NT2/D1 (cell line): ENCODE measurements around the gene MPEG1.

Experiments used
- SUZ12 ChIP-seq: IDR thresholded peaks from 2 replicates; pipeline ENCODE4 v1.6.1; 2011; ENCODE audit not compliant: insufficient read length, insufficient read depth; ENCODE audit errors: extremely low read depth
- YY1 ChIP-seq: IDR thresholded peaks from 2 replicates; pipeline ENCODE4 v1.6.1; 2011; ENCODE audit not compliant: insufficient read length, insufficient read depth
- ZNF274 ChIP-seq: IDR thresholded peaks from 2 replicates; pipeline ENCODE4 v1.6.1; 2011; ENCODE audit warnings: mild to moderate bottlenecking, low read depth, low read length

DNA sequence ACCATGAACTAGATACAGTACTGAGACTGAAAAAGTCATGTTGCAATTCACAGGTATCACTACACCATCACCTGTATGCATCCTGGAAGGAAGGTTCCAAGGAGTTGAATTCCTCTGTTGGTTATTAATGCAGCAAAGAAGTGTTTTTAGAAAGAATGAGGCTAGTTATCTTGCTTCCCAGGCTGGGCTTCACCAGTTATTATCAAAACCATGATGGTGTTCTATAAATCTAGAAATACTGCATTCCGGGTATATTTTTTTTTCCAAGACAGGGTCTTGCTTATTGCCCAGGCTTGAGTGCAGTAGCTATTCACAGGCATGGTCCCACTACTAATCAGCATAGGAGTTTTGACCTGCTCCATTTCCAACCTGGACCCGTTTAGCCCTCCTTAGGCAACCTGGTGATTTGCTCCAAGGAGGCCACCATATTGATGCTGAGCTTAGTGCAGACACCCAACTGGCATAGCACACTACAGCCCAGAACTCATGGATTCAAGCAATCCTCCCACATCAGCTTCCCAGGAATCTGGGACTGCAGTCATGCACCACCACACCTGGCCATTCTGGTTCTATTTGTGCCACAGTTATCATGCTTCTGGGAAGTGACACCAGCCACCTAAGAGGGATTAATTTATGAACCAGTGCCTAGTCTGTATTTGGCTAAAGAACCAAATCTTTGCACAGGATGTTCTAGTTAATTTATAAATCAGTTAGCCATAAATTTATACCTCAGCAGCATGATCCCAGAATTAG is 1.6 kb upstream of the MPEG1 start:
- TF ChIP-seq YY1 (no peak), ZNF274 (no peak), SUZ12 (no peak)
